NCI-H460 (cell line): ENCODE data around the gene USP11. TPM values are rescaled to one million over a fixed set of nuclear protein-coding genes. Genes with fewer than 3 reads are reported as not detected.
"Not testable (repeated sequence)": the region's sequence is repeated elsewhere in the genome, so short reads cannot be mapped to it uniquely, and the experiment has no call there.

Source experiments
- DNase-seq: peaks from one replicate; pipeline ENCODE4 v3.0.0-alpha.2; 2016; ENCODE audit warnings: low read depth; ENCODE audit errors: extremely low read depth
- total RNA-seq: library from RNA; depleted of rRNA; stranded (reverse); fragments of >200 nt; shearing (Covaris generic); gene quantifications from 2 replicates; pipeline ENCODE4 v1.2.3, GENCODE V29; 2014

USP11 gene
- total RNA-seq, 1 experiment from 2014 or later: 17.3 TPM

GRCh38 chrX:47242321-47242720 is 9.5 kb downstream of the USP11 start:
- DNase-seq: no peak

- no peak for DNase-seq
Measured at GRCh38 chrX:47243351-47243750, 10.5 kb downstream of the USP11 start.

GRCh38 chrX:47244676-47245075 is 11.9 kb downstream of the USP11 start:
- DNase-seq: no peak

GRCh38 chrX:47245156-47245555 is 12.3 kb downstream of the USP11 start:
- no peak for DNase-seq

GRCh38 chrX:47247206-47247998 is 14.6 kb downstream of the USP11 start:
- no peak for DNase-seq

GRCh38 chrX:47247999-47248320 is 15.2 kb downstream of the USP11 start:
- no peak for DNase-seq

- DNase-seq: no peak
Measured at GRCh38 chrX:47248576-47248975, 15.8 kb downstream of the USP11 start.

GRCh38 chrX:47250017-47250347 is 17.2 kb downstream of the USP11 start:
- DNase-seq: no peak

GRCh38 chrX:47257620-47258019 is 24.8 kb downstream of the USP11 start:
- DNase-seq: not testable (repeated sequence)

- DNase-seq: no peak
Measured at GRCh38 chrX:47264483-47265173, 31.8 kb downstream of the USP11 start.

- DNase-seq: no peak
Measured at GRCh38 chrX:47266643-47267042, 33.8 kb downstream of the USP11 start.

- no peak for DNase-seq
Measured at GRCh38 chrX:47272013-47272408, 39.2 kb downstream of the USP11 start.

- no peak for DNase-seq
Measured at GRCh38 chrX:47273011-47273730, 40.4 kb downstream of the USP11 start.

- DNase-seq: no peak
Measured at GRCh38 chrX:47278691-47279090, 45.9 kb downstream of the USP11 start.

- no peak for DNase-seq
Measured at GRCh38 chrX:47283015-47283771, 50.4 kb downstream of the USP11 start.

- not testable (repeated sequence) for DNase-seq
Measured at GRCh38 chrX:47284616-47285015, 51.8 kb downstream of the USP11 start.

GRCh38 chrX:47285836-47286320 is 53.1 kb downstream of the USP11 start:
- no peak for DNase-seq

- no peak for DNase-seq
Measured at GRCh38 chrX:47293106-47293505, 60.3 kb downstream of the USP11 start.

- DNase-seq: no peak
Measured at GRCh38 chrX:47296766-47297365, 64.1 kb downstream of the USP11 start.

GRCh38 chrX:47297874-47298273 is 65.1 kb downstream of the USP11 start:
- DNase-seq: no peak
